T-helper 2 cell treated with Interferon-gamma antibody and Interleukin-4, amounts not matched to agents 100 ng/mL and 5 ng/mL, for 36 hours (primary cell): ENCODE measurements around the gene SMC4. TPM values are rescaled to one million over a fixed set of nuclear protein-coding genes. Genes with fewer than 3 reads are reported as not detected.

Experiments used
- intact Hi-C: fragments of 100-400 bp; cut with micrococcal nuclease; formaldehyde crosslinking; loops from one replicate; pipeline ENCODE4 v1.15.1; 2023
- total RNA-seq: library from RNA; stranded (reverse); gene quantifications from 2 replicates; pipeline ENCODE4 v1.2.3, GENCODE V29; 2022

The SMC4 gene
- total RNA-seq, 1 donor from 2014 or later: 290 TPM

DNA sequence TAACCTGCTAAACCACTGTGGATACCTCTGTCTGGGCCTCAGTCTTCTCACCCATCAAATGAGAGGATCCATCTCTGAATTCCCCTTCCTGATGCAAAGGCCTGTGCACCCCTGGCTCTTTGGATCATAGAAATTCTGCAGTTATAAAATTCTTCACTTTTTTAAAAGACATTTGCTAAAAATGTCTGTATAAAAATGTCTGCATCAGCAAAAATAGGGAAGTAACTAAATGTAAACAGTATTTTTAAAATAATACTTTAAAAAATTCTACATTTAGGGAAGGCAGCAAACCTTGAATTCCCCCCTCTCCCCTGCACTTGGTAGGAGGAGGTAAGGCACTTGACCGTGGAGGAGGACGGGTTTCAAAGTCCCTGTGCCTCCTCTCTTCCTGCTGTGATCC, 75.7 kb downstream of the SMC4 start:
- intact Hi-C loops: no loop called here

DNA sequence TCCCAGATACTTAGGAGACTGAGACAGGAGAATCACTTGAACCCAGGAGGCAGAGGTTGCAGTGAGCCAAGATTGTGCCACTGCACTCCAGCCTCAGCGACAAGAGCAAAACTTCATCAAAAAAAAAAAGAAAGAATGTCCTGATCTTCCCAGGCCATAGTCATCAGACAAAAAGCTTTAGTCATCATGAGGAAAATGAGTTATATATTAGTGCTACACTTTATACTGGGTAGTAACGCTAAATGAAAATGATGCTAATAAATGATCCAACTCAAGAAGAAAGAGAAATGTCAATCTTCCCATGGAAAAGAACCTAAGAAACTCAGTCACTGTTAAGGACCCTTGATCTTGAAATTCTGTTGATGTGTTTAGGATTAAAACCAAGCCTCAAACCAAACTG, 76.4 kb downstream of the SMC4 start:
- intact Hi-C loops: no loop called here

DNA sequence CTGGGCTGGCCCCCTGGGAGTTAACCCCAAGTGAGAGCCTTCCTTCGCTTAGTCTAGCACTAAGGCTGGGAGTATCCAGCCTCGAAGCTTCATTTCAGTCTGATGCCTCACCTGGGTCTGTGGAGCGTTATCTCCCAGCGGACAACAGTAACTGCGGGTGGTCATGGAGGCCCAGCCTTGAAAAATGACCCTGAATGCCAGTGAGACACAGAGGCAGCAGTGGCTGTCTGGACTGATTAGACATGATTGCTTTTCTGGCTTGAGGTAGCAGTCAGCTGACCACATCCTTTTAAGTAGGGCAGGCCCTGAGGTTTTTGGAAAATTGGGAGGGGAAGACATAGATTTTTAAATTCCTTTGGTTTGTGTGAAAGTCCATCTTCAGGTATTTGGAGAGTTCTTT, 78.3 kb downstream of the SMC4 start:
- intact Hi-C loops: no loop called here

- intact Hi-C loops: no loop called here
Observed at GRCh38 chr3:160478338-160478737, 78.9 kb downstream of the SMC4 start.

DNA sequence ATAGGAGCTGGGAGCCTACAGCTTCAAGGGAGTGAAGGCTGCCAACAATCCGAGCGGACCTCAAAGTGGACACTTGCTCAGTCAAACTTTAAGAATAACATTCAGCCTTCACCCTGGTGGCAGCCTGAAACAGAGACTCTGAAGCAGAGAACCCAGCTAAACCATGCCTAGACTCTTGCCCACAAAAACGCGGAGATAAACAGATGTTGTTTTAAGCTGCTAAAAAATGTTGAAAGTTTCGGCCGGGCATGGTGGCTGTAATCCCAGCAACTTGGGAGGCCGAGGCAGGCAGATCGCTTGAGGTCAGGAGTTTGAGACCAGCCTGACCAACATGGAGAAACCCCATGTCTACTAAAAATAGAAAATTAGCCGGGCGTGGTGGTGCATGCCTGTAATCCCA, 79.9 kb downstream of the SMC4 start:
- intact Hi-C loops: no loop called here

GRCh38 chr3:160480931-160481330, 81.5 kb downstream of the SMC4 start:
- intact Hi-C loops: no loop called here

- intact Hi-C loops: no loop called here
Observed at GRCh38 chr3:160481856-160482255, 82.4 kb downstream of the SMC4 start.

DNA sequence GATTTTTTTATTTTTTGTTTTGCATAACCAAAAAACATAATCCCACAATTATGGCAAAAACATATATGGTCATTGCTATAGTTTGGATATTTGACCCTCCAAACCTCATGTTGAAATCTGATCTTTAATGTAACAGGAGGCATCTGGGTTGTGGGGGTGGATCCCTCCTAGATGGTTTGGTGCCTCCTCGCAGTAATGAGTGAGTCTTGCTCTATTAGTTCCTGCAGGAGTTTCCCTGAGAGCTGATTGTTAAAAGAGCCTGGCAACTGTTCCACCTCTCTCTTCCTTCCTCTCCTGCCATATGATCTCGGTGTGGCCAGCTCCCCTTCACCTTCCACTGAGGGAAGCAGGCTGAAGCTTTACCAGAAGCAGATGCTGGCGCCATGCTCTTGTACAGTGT, 83.3 kb downstream of the SMC4 start:
- intact Hi-C loops: no loop called here

Other genes starting within 250 kb of the SMC4 start
- 0.14 and 0.16 TPM in 2 replicates for gene C3orf80, start 174.2 kb upstream of the SMC4 start, total RNA-seq
- gene IFT80, start 425 bp upstream of the SMC4 start, total RNA-seq: 25.7 and 26.7 TPM in 2 replicates
- 50.6 and 51.7 TPM in 2 replicates for gene TRIM59, start 50.1 kb downstream of the SMC4 start, total RNA-seq
- gene KPNA4, start 165.9 kb downstream of the SMC4 start, total RNA-seq: 42.9 and 52.9 TPM in 2 replicates